SK-N-SH treated with all-trans-retinoic acid at 6 μM for 48 hours (cell line): ENCODE measurements around the gene RDH11.
"Not testable (repeated sequence)": the region's sequence is repeated elsewhere in the genome, so short reads cannot be mapped to it uniquely, and the experiment has no call there.

Experiments used
- ATAC-seq: fragments of 200-7000 bp; cut with Tn5 transposase; 3 replicates; pipeline ENCODE4 v1.9.1; 2020; ENCODE audit warnings: mild to moderate bottlenecking, moderate library complexity
- ARNTL ChIP-seq: fragments of 450-650 bp; formaldehyde crosslinking; IDR thresholded peaks from 2 replicates; pipeline ENCODE4 v1.5.0; 2020; ENCODE audit warnings: low read depth, mild to moderate bottlenecking, moderate library complexity, borderline replicate concordance
- BACH2 ChIP-seq: fragments of 250-450 bp; sonication (Bioruptor Pico); IDR thresholded peaks from 2 replicates; pipeline ENCODE4 v1.9.0; 2021; ENCODE audit warnings: mild to moderate bottlenecking, borderline replicate concordance
- CSDC2 ChIP-seq: fragments of 250-450 bp; sonication (Bioruptor Pico); IDR thresholded peaks from 2 replicates; pipeline ENCODE4 v1.5.0; 2020; ENCODE audit warnings: mild to moderate bottlenecking, moderate library complexity
- ESRRG ChIP-seq: fragments of 250-450 bp; sonication (Bioruptor Pico); IDR thresholded peaks from 2 replicates; pipeline ENCODE4 v1.6.1; 2021; ENCODE audit warnings: mild to moderate bottlenecking
- GLIS3 ChIP-seq: fragments of 250-450 bp; sonication (Bioruptor Pico); IDR thresholded peaks from 2 replicates; pipeline ENCODE4 v1.5.0; 2020; ENCODE audit warnings: mild to moderate bottlenecking, moderate library complexity
- OSR1 ChIP-seq: fragments of 250-450 bp; sonication (Bioruptor Pico); IDR thresholded peaks from 2 replicates; pipeline ENCODE4 v1.8.0; 2022; ENCODE audit warnings: moderate library complexity, mild to moderate bottlenecking, inconsistent platforms
- PPARA ChIP-seq: fragments of 250-450 bp; sonication (Bioruptor Pico); IDR thresholded peaks from 2 replicates; pipeline ENCODE4 v1.5.0; 2020; ENCODE audit warnings: mild to moderate bottlenecking, borderline replicate concordance
- RARB ChIP-seq: fragments of 250-450 bp; sonication (Bioruptor Pico); IDR thresholded peaks from 2 replicates; pipeline ENCODE4 v1.8.0; 2021; ENCODE audit warnings: mild to moderate bottlenecking, moderate library complexity
- TCF4 ChIP-seq: fragments of 250-450 bp; sonication (Bioruptor Pico); IDR thresholded peaks from 2 replicates; pipeline ENCODE4 v1.8.0; 2021; ENCODE audit warnings: mild to moderate bottlenecking, moderate library complexity, borderline replicate concordance
- TOX ChIP-seq: fragments of 250-450 bp; sonication (Bioruptor Pico); IDR thresholded peaks from 2 replicates; pipeline ENCODE4 v1.8.0; 2021; ENCODE audit warnings: mild to moderate bottlenecking, moderate library complexity, borderline replicate concordance
- ZC3H10 ChIP-seq: fragments of 250-450 bp; sonication (Bioruptor Pico); IDR thresholded peaks from 2 replicates; pipeline ENCODE4 v1.5.1; 2021; ENCODE audit warnings: mild to moderate bottlenecking, moderate library complexity
- ZFP3 ChIP-seq: fragments of 250-450 bp; sonication (Bioruptor Pico); IDR thresholded peaks from 2 replicates; pipeline ENCODE4 v1.5.0; 2020; ENCODE audit warnings: mild to moderate bottlenecking, moderate library complexity
- ZNF565 ChIP-seq: fragments of 450-650 bp; formaldehyde crosslinking; conservative IDR thresholded peaks from 2 replicates; pipeline ENCODE4 v1.5.0; 2020; ENCODE audit warnings: low read depth, mild to moderate bottlenecking, moderate library complexity
- ZNF70 ChIP-seq: fragments of 450-650 bp; formaldehyde crosslinking; IDR thresholded peaks from 2 replicates; pipeline ENCODE4 v1.5.0; 2020; ENCODE audit warnings: mild to moderate bottlenecking, moderate library complexity
- TF ChIP-seq, protein P1 (sequence below): fragments of 250-450 bp; sonication (Bioruptor Pico); IDR thresholded peaks from 2 replicates; pipeline ENCODE4 v1.5.0; 2020; ENCODE audit warnings: mild to moderate bottlenecking, moderate library complexity
- TF ChIP-seq, protein P2 (sequence below): fragments of 250-450 bp; sonication (Bioruptor Pico); IDR thresholded peaks from 2 replicates; pipeline ENCODE4 v1.8.0; 2020; ENCODE audit warnings: mild to moderate bottlenecking, moderate library complexity, borderline replicate concordance
- TF ChIP-seq, protein P3 (sequence below): fragments of 250-450 bp; sonication (Bioruptor Pico); IDR thresholded peaks from 2 replicates; pipeline ENCODE4 v1.8.0; 2021; ENCODE audit warnings: low read depth, mild to moderate bottlenecking, moderate library complexity, borderline replicate concordance

RDH11 gene

DNA sequence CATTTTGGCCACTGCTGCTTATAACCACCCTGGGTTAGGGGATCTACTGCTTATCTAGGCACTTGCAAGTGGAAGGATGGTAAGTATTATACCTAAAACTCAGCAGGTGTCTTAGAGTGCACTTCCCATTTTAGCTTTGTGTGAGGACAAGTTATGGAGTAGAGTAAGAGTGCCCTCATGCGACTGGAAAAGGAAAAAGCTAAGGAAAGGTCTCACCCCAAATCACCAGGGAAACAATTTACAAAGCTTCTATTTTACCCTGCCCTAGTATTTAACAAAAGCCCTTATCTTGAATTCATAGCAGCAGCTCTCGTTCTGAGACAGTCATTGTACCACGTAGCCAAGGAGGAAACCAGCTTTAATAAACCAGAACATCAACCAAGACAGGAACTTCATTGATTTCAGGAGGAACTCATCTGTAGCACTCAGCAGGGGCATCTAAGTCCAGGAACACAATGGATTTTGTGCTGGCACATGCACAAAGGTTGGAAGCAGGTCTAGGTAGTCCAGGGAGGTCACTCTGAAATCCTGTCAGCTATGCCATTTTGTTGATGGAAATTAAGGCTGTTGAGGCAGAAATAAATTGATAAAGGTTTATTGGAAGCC lies 9.0 kb upstream of the RDH11 start:
- TF ChIP-seq OSR1, result no peak
- TF ChIP-seq ARNTL, result no peak
- TF ChIP-seq ZFP3, result no peak
- TF ChIP-seq TCF4 (CRISPR knock-in tag), result no peak
- TF ChIP-seq, protein P1, sequence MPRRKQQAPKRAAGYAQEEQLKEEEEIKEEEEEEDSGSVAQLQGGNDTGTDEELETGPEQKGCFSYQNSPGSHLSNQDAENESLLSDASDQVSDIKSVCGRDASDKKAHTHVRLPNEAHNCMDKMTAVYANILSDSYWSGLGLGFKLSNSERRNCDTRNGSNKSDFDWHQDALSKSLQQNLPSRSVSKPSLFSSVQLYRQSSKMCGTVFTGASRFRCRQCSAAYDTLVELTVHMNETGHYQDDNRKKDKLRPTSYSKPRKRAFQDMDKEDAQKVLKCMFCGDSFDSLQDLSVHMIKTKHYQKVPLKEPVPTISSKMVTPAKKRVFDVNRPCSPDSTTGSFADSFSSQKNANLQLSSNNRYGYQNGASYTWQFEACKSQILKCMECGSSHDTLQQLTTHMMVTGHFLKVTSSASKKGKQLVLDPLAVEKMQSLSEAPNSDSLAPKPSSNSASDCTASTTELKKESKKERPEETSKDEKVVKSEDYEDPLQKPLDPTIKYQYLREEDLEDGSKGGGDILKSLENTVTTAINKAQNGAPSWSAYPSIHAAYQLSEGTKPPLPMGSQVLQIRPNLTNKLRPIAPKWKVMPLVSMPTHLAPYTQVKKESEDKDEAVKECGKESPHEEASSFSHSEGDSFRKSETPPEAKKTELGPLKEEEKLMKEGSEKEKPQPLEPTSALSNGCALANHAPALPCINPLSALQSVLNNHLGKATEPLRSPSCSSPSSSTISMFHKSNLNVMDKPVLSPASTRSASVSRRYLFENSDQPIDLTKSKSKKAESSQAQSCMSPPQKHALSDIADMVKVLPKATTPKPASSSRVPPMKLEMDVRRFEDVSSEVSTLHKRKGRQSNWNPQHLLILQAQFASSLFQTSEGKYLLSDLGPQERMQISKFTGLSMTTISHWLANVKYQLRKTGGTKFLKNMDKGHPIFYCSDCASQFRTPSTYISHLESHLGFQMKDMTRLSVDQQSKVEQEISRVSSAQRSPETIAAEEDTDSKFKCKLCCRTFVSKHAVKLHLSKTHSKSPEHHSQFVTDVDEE (CRISPR knock-in tag), result no peak
- TF ChIP-seq ZNF565 (CRISPR knock-in tag), result no peak
- no peak for TF ChIP-seq ZC3H10 (CRISPR knock-in tag)
- TF ChIP-seq TOX (CRISPR knock-in tag), result no peak
- ATAC-seq, result peak; percentile 94

DNA sequence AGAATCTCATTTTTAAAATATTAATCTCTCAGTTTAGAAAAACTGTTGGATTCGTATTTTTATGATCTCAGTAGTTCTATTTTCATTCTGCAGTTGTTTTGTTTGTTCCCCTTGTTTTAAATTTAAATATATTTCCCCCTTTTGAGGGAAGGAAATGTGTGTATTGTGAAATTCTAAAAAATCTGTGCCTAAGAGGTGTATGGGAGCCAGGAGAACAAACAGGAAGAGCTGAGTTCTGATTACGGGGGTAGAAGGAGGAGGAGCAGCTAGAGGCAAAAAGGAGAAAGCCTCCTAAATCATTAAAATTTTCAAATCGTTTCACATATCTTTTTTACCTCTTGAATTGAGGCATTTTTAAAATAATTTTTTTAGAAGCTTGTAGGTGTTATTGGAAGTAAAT lies 8.4 kb upstream of the RDH11 start:
- no peak for ATAC-seq
- TF ChIP-seq CSDC2 (CRISPR knock-in tag), result no peak
- TF ChIP-seq, protein P2, sequence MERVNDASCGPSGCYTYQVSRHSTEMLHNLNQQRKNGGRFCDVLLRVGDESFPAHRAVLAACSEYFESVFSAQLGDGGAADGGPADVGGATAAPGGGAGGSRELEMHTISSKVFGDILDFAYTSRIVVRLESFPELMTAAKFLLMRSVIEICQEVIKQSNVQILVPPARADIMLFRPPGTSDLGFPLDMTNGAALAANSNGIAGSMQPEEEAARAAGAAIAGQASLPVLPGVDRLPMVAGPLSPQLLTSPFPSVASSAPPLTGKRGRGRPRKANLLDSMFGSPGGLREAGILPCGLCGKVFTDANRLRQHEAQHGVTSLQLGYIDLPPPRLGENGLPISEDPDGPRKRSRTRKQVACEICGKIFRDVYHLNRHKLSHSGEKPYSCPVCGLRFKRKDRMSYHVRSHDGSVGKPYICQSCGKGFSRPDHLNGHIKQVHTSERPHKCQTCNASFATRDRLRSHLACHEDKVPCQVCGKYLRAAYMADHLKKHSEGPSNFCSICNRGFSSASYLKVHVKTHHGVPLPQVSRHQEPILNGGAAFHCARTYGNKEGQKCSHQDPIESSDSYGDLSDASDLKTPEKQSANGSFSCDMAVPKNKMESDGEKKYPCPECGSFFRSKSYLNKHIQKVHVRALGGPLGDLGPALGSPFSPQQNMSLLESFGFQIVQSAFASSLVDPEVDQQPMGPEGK (CRISPR knock-in tag), result no peak
- TF ChIP-seq, protein P3, sequence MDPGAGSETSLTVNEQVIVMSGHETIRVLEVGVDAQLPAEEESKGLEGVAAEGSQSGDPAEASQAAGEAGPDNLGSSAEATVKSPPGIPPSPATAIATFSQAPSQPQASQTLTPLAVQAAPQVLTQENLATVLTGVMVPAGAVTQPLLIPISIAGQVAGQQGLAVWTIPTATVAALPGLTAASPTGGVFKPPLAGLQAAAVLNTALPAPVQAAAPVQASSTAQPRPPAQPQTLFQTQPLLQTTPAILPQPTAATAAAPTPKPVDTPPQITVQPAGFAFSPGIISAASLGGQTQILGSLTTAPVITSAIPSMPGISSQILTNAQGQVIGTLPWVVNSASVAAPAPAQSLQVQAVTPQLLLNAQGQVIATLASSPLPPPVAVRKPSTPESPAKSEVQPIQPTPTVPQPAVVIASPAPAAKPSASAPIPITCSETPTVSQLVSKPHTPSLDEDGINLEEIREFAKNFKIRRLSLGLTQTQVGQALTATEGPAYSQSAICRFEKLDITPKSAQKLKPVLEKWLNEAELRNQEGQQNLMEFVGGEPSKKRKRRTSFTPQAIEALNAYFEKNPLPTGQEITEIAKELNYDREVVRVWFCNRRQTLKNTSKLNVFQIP (CRISPR knock-in tag), result no peak
- no peak for TF ChIP-seq OSR1
- no peak for TF ChIP-seq ESRRG
- no peak for TF ChIP-seq ARNTL
- no peak for TF ChIP-seq GLIS3
- TF ChIP-seq TCF4 (CRISPR knock-in tag), result no peak

DNA sequence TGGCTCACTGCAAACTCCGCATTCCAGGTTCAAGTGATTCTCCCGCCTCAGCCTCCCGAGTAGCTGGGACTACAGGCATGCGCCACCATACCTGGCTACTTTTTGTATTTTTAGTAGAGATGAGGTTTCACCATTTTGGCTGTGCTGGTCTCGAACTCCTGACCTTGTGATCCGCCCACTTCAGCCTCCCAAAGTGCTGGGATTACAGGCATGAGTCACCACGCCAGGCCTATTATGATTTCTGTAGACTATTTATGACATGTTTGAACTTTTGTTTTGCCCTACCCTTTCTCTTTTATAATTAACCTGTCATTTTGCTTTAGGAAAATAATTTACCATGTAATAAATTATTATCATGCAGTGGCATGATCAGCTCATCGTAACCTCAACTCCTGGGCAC lies 5.9 kb upstream of the RDH11 start, which contains the start of gene RDH12:
Gene RDH12 (plus strand): TSS at position 395 of the 400 bp plus-strand sequence. CDS start 20,757 bp downstream, outside the sequence.
- not testable (repeated sequence) for ATAC-seq

DNA sequence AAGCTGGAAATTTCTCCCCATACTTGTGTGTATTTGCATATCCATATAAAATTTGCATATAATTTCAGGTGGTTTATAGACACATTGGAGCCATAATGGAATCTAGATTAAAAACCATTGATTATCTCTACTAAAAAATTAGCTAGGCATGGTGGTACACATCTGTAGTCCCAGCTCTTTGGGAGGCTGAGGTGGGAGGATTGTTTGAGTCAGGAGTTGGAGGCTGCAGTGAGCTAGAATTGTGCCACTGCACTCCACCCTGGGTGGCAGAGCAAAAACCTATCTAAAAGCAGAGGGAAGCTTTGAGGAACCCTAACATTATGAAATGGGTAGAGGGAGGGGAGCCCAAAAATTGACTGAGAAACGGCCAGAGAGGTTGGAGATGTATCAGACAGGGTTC lies 2.6 kb upstream of the RDH11 start:
- TF ChIP-seq PPARA (CRISPR knock-in tag), result no peak
- TF ChIP-seq, protein P3 (CRISPR knock-in tag), result no peak
- TF ChIP-seq, all 23 proteins: peak for 0
- ATAC-seq, result no peak

DNA sequence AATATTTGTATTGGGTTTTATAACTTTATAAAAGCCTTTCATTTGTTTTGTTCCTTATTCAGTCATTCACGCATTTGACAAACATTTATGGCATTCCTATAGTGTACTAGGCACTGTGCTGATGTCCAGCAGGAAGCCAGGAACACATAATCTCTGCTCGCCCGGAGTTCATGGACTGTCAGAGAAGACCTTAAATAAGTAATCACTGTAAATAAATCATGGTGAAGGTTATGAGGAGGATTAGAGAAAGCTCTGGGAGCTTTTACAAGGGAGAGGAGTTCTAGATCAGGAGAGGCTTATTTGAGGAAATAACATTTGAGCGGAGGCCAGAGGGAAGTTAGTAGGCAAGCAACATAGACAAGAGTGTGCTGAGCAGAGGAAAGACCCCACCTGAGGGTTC lies 1.4 kb upstream of the RDH11 start:
- TF ChIP-seq RARB (CRISPR knock-in tag) (no peak), BACH2 (no peak), OSR1 (no peak), GLIS3 (no peak), ZC3H10 (CRISPR knock-in tag) (no peak), ZNF70 (CRISPR knock-in tag) (no peak)
- TF ChIP-seq, protein P3 (CRISPR knock-in tag), result no peak
- TF ChIP-seq, protein P2 (CRISPR knock-in tag), result no peak
- TF ChIP-seq, all 23 proteins: peak for 0
- no peak for ATAC-seq
